Naive B cell (primary cell): ENCODE results near the gene OR8K5. TPM values are rescaled to one million over a fixed set of nuclear protein-coding genes. Genes with fewer than 3 reads are reported as not detected.
"Not testable (repeated sequence)": the region's sequence is repeated elsewhere in the genome, so short reads cannot be mapped to it uniquely, and the experiment has no call there.

Experiments
- ATAC-seq, 2 donors: fragments of 150-1000 bp; cut with Tn5 transposase; 2 replicates each; pipeline ENCODE4 v1.10.0; 2021; ENCODE audit warnings: low read depth in 2 of 2, mild to moderate bottlenecking in 2 of 2, moderate library complexity in 2 of 2
- DNase-seq: peaks from one replicate; pipeline ENCODE4 v3.0.0; 2022
- H3K27ac Mint-ChIP-seq, 6 donors: one replicate each; pipeline ENCODE4 v1.8.0; 2020 to 2022; ENCODE audit warnings: mild to moderate bottlenecking in 6 of 6, mixed read lengths in 6 of 6, moderate library complexity in 5 of 6, inconsistent platforms in 2 of 6
- H3K27me3 Mint-ChIP-seq, 3 donors: one replicate each; pipeline ENCODE4 v1.8.0; 2021 to 2022; ENCODE audit warnings: mixed read lengths in 3 of 3, mild to moderate bottlenecking in 1 of 3
- H3K36me3 Mint-ChIP-seq, 2 donors: one replicate each; pipeline ENCODE4 v1.8.0; 2020 to 2022; ENCODE audit warnings: mixed read lengths in 2 of 2, inconsistent platforms in 1 of 2, mild to moderate bottlenecking in 1 of 2
- H3K4me1 Mint-ChIP-seq, 3 donors: one replicate each; pipeline ENCODE4 v1.8.0; 2020 to 2022; ENCODE audit warnings: mixed read lengths in 3 of 3, inconsistent platforms in 1 of 3, mild to moderate bottlenecking in 1 of 3, moderate library complexity in 1 of 3
- H3K4me3 Mint-ChIP-seq, 8 donors: one replicate each; pipeline ENCODE4 v1.8.0; 2020 to 2022; ENCODE audit warnings: mild to moderate bottlenecking in 8 of 8, mixed read lengths in 8 of 8, moderate library complexity in 8 of 8, inconsistent platforms in 2 of 8
- H3K9me3 Mint-ChIP-seq, 7 donors: one replicate each; pipeline ENCODE4 v1.8.0; 2020 to 2022; ENCODE audit warnings: mixed read lengths in 7 of 7, mild to moderate bottlenecking in 5 of 7, inconsistent platforms in 2 of 7, moderate library complexity in 1 of 7
- polyA plus RNA-seq, 6 donors: library from polyadenylated mRNA; unstranded; fragments of 300-500 nt; fragmentation: Illumina TruSeq; gene quantifications; one replicate each; pipeline ENCODE4 v1.2.3, GENCODE V29; 2021; ENCODE audit warnings: low read depth in 6 of 6

The OR8K5 gene, protein sequence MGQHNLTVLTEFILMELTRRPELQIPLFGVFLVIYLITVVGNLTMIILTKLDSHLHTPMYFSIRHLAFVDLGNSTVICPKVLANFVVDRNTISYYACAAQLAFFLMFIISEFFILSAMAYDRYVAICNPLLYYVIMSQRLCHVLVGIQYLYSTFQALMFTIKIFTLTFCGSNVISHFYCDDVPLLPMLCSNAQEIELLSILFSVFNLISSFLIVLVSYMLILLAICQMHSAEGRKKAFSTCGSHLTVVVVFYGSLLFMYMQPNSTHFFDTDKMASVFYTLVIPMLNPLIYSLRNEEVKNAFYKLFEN
- polyA plus RNA-seq: not detected

DNA sequence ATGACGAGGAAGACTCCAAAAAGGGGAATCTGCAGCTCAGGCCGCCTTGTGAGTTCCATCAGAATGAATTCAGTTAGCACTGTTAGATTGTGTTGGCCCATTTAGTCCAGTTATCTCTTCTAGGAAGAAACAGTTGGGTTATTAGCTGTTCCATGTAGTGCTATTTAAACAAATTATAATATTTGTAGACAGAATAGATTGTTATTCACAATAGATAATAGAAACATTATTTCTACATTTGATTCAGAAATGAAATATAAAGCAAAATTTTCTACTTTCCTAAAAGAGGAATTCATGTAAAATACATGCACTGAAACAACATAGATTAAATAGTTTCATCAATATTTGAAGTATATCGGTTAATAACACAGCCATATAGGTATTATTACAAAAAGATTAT lies at the start of gene OR8K5:
Gene OR8K5 (minus strand): TSS at position 101 of the 400 bp plus-strand sequence. CDS start 0 bp downstream, at position 101.
- DNase-seq: no peak
- peaks cover 4 to 19% (median 12%) of the 10 kb centered on the region in 7 donors for H3K9me3 Mint-ChIP-seq
- no peaks in the 10 kb centered on the region for H3K27me3 Mint-ChIP-seq
- no peaks in the 10 kb centered on the region for H3K36me3 Mint-ChIP-seq
- H3K27ac Mint-ChIP-seq: no peak within 1 kb of the TSS
- no peaks in the 10 kb centered on the region for H3K4me1 Mint-ChIP-seq
- no peak for ATAC-seq
- H3K4me3 Mint-ChIP-seq: no peak within 1 kb of the TSS

DNA sequence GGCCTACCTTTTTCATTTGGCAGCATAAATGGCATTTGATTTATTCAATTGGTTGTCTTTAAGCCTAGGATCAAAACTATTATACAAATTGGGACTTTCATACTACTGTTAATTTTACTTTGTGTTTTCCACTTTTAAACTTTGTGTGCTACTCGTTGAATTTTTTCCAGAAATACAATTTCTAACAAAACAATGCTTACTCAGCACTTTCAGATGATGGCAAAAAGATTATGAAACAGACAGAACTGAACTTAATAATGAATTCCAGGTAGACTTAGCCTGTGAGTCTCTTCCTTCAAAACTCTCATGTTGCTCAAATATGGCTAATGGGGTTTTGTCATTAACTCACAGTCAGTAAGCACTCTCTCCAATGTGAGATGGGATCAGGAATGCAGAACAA lies 47.7 kb upstream of the OR8K5 start:
- DNase-seq (no peak), ATAC-seq (no peak)
- H3K4me3 Mint-ChIP-seq: no peak overlapping the region
- H3K9me3 Mint-ChIP-seq: peaks cover 0 to 11% (median 6%) of the 10 kb centered on the region in 7 donors
- no peaks in the 10 kb centered on the region for H3K36me3 Mint-ChIP-seq
- no peaks in the 10 kb centered on the region for H3K27me3 Mint-ChIP-seq
- H3K27ac Mint-ChIP-seq: no peak overlapping the region
- H3K4me1 Mint-ChIP-seq: no peaks in the 10 kb centered on the region

- DNase-seq (no peak), ATAC-seq (no peak)
- Mint-ChIP-seq H3K27ac (no peak overlapping the region), H3K27me3 (no peaks in the 10 kb centered on the region), H3K36me3 (no peaks in the 10 kb centered on the region), H3K4me3 (no peak overlapping the region), H3K9me3 (peaks cover 0 to 11% (median 6%) of the 10 kb centered on the region in 7 donors), H3K4me1 (no peaks in the 10 kb centered on the region)
These were observed 37.2 kb upstream of the OR8K5 start for GRCh38 chr11:56197367-56197766.

- ATAC-seq (no peak), DNase-seq (no peak)
- Mint-ChIP-seq H3K4me1 (no peaks in the 10 kb centered on the region), H3K9me3 (peaks cover 0 to 11% (median 6%) of the 10 kb centered on the region in 7 donors), H3K27ac (no peak overlapping the region), H3K27me3 (no peaks in the 10 kb centered on the region), H3K36me3 (no peaks in the 10 kb centered on the region), H3K4me3 (no peak overlapping the region)
These were observed 36.6 kb upstream of the OR8K5 start for GRCh38 chr11:56196705-56197104.

DNA sequence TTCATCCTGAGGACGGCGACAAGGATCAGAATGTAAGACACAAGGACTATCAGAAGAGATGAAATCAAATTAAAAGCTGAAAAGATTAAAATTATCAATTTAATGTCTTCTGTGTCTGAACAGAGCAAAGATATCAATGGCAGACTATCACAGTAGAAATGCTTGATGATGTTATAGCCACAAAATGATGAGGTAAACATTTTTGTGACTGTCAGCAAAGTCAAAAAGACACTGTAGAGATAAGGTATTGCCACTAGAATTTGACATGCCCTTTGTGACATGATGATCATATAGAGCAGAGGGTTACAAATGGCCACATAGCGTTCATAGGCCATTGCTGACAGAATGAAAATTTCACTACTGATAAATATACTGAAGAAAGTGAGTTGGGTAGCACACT lies 28.5 kb upstream of the OR8K5 start:
- H3K4me1 Mint-ChIP-seq: no peaks in the 10 kb centered on the region
- ATAC-seq: no peak

DNA sequence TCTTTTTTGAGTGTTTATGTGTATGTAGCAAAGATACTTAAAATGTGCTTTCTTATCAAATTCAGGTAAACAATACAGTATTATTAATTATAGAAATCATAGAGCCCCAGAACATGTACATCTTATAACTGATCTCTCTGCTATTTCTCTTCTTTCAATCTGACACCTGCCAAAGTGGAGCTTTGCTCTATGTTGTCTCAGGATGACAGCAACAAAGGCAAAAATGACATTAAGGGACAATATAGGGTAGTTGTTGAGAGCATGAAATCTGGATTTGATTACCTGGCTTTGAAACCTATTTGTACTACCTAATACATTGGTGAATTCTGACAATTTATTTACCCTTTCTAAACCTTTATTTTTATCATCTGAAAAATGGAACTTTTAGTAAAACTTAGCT lies 23.3 kb upstream of the OR8K5 start:
- ATAC-seq: no peak
- Mint-ChIP-seq H3K4me3 (no peak overlapping the region), H3K27me3 (no peaks in the 10 kb centered on the region), H3K4me1 (no peaks in the 10 kb centered on the region), H3K36me3 (no peaks in the 10 kb centered on the region), H3K9me3 (peaks cover 10 to 30% (median 17%) of the 10 kb centered on the region in 7 donors), H3K27ac (no peak overlapping the region)
- no peak for DNase-seq

More for the DNA sequence above, 28.5 kb upstream of the OR8K5 start:
- H3K36me3 Mint-ChIP-seq: no peaks in the 10 kb centered on the region
- no peaks in the 10 kb centered on the region for H3K27me3 Mint-ChIP-seq
- no peak for DNase-seq
- H3K4me3 Mint-ChIP-seq: no peak overlapping the region
- H3K9me3 Mint-ChIP-seq: peaks cover 3 to 11% (median 5%) of the 10 kb centered on the region in 7 donors
- no peak overlapping the region for H3K27ac Mint-ChIP-seq

- ATAC-seq (no peak), DNase-seq (no peak)
- H3K36me3 Mint-ChIP-seq: no peaks in the 10 kb centered on the region
- no peak within 1 kb of the TSS for H3K27ac Mint-ChIP-seq
- H3K4me3 Mint-ChIP-seq: no peak within 1 kb of the TSS
- no peaks in the 10 kb centered on the region for H3K4me1 Mint-ChIP-seq
- no peaks in the 10 kb centered on the region for H3K27me3 Mint-ChIP-seq
- peaks cover 4 to 17% (median 6%) of the 10 kb centered on the region in 7 donors for H3K9me3 Mint-ChIP-seq
These were observed 16.2 kb upstream of the OR8K5 start, which contains the start of gene OR5J2 for GRCh38 chr11:56176318-56176717. Gene OR5J2, plus strand, starts transcription at chr11:56176618. Its CDS starts 0 bp downstream, at chr11:56176618.

DNA sequence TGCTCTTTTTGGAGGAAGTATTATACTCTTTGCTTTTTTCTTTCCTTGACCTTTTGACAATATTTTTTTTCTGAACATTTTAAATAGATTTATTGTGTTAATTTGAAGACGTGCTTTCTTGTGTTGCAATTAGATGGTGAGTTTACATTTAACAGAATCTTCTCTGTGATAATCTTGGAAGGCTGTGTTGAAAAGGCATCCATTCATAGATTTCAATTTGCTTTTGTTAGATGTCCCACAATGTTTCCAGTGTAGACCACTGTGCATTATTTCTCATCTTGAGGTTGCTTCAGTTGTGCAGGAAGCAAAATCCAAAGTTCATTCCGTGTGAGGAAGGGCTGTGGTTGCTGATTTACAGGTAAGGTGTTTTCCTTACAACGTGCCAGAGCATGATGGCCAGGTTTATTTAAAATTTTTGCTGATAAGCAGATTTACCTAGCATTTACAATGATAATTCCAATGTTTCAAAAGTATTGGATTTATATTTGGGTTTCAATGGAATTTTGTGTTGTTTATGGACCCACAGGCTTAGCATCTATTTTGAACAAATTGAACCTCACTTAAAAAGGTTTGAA lies 12.2 kb upstream of the OR8K5 start:
- Mint-ChIP-seq H3K4me1 (peaks cover 0 to 4% (median 0%) of the 10 kb centered on the region in 3 donors), H3K27ac (no peak overlapping the region), H3K4me3 (no peak overlapping the region), H3K27me3 (no peaks in the 10 kb centered on the region), H3K36me3 (no peaks in the 10 kb centered on the region), H3K9me3 (peaks cover 0 to 5% (median 3%) of the 10 kb centered on the region in 7 donors)
- ATAC-seq (no peak), DNase-seq (no peak)

DNA sequence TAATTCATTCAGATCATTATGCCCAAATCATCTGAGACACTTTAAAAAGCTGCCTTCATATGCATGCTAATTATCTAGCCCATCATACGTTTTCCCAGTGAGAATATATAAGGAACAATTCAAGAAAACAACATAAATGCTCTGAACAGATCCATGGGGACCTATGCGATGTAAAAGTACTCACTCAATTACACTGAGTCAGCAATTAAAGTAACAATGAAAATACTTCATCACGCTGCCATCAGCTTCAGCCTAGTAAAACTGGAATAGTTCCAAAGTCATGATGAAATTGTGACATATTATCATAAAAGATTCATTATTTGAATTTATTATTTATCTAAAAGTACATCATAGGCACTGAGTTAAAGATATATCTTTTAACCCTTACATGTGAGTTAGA lies 3.7 kb upstream of the OR8K5 start:
- no peaks in the 10 kb centered on the region for H3K4me1 Mint-ChIP-seq
- no peak for ATAC-seq
- no peak for DNase-seq
- no peaks in the 10 kb centered on the region for H3K36me3 Mint-ChIP-seq
- no peak overlapping the region for H3K27ac Mint-ChIP-seq
- H3K27me3 Mint-ChIP-seq: no peaks in the 10 kb centered on the region
- peaks cover 0 to 8% (median 5%) of the 10 kb centered on the region in 7 donors for H3K9me3 Mint-ChIP-seq
- H3K4me3 Mint-ChIP-seq: no peak overlapping the region

DNA sequence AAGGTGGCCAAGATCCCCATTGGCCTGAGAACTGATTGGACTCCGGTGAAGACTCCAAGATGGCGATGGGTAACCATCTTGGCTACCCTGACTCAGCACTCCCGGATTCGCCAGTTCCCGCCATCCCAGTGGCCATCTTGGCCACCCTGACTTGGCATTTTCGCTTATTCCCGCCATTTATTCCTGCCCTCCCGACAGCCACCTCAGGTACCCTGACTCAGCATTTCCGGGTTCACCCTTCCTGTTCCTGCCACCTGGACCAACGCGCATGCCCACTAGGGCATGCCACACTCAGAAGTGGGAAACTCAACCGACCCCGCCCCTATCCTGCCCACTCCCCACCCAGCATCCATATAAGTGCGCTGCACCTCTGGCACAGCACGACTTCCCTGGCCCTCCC lies 7.8 kb downstream of the OR8K5 start:
- no peak for ATAC-seq
- DNase-seq: no peak
- no peaks in the 10 kb centered on the region for H3K36me3 Mint-ChIP-seq
- H3K27me3 Mint-ChIP-seq: no peaks in the 10 kb centered on the region
- H3K9me3 Mint-ChIP-seq: peaks cover 8 to 28% (median 20%) of the 10 kb centered on the region in 7 donors
- no peak overlapping the region for H3K4me3 Mint-ChIP-seq
- no peak overlapping the region for H3K27ac Mint-ChIP-seq
- H3K4me1 Mint-ChIP-seq: no peaks in the 10 kb centered on the region

GRCh38 chr11:56151376-56151775 lies 8.7 kb downstream of the OR8K5 start:
- peaks cover 2 to 26% (median 18%) of the 10 kb centered on the region in 7 donors for H3K9me3 Mint-ChIP-seq

DNA sequence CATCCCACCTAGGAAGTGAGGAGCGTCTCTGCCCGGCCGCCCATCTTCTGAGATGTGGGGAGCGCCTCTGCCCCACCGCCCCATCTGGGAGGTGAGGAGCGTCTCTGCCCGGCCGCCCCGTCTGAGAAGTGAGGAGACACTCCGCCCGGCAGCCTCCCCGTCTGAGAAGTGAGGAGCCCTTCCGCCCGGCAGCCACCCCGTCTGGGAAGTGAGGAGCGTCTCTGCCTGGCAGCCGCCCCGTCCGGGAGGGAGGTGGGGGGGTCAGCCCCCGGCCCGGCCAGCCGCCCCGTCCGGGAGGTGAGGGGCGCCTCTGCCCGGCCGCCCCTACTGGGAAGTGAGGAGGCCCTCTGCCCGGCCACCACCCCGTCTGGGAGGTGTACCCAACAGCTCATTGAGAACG lies 16.4 kb downstream of the OR8K5 start:
- not testable (repeated sequence) for H3K36me3 Mint-ChIP-seq, ATAC-seq, H3K27ac Mint-ChIP-seq, H3K4me3 Mint-ChIP-seq, DNase-seq, H3K27me3 Mint-ChIP-seq, H3K4me1 Mint-ChIP-seq
- peaks cover 0 to 22% (median 4%) of the 10 kb centered on the region in 7 donors for H3K9me3 Mint-ChIP-seq

More at GRCh38 chr11:56151376-56151775, 8.7 kb downstream of the OR8K5 start:
- no peak overlapping the region for H3K27ac Mint-ChIP-seq
- ATAC-seq: no peak
- no peaks in the 10 kb centered on the region for H3K4me1 Mint-ChIP-seq
- H3K27me3 Mint-ChIP-seq: no peaks in the 10 kb centered on the region
- H3K4me3 Mint-ChIP-seq: no peak overlapping the region
- no peaks in the 10 kb centered on the region for H3K36me3 Mint-ChIP-seq
- no peak for DNase-seq

DNA sequence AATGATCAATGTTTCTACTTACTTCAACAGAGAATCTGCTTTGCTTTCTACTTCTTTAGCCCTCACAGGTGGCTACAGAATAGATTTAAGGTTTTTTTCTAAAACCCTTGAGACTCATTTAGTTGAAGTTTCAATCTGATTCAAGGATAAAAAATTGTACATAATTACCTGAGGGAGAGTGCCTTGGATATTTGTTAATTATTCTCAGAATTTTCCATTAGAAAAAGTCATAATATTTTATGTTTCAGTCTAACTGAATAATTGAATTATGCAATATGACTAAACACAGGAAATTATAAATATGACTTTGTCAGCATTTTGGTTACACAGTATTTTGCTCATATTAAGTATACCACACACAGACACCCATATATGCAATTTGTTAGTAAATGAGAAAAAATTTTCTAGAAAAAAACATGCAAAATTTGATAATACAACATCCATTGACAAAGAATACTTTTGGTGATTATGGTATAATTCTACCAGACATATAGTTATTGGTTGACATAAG lies 19.9 kb downstream of the OR8K5 start, which contains the start of gene OR8J3:
Gene OR8J3 (minus strand): TSS at position 51 of the 511 bp plus-strand sequence. CDS start 2,483 bp downstream, outside the sequence.
- no peak for DNase-seq
- H3K9me3 Mint-ChIP-seq: peaks cover 0 to 39% (median 4%) of the 10 kb centered on the region in 7 donors

GRCh38 chr11:56122073-56122472 lies 38.0 kb downstream of the OR8K5 start, which contains the start of gene OR8H3:
Gene OR8H3, plus strand, starts transcription at chr11:56122373. Its CDS starts 0 bp downstream, at chr11:56122373.
- DNase-seq (no peak), ATAC-seq (no peak)
- Mint-ChIP-seq H3K36me3 (no peaks in the 10 kb centered on the region), H3K27me3 (no peaks in the 10 kb centered on the region), H3K27ac (no peak within 1 kb of the TSS), H3K4me1 (no peaks in the 10 kb centered on the region), H3K4me3 (no peak within 1 kb of the TSS), H3K9me3 (peaks cover 2 to 14% (median 7%) of the 10 kb centered on the region in 7 donors)

More for the DNA sequence above, 19.9 kb downstream of the OR8K5 start, which contains the start of gene OR8J3:
- H3K36me3 Mint-ChIP-seq: no peaks in the 10 kb centered on the region
- H3K27me3 Mint-ChIP-seq: no peaks in the 10 kb centered on the region
- no peak within 1 kb of the TSS for H3K27ac Mint-ChIP-seq
- ATAC-seq: no peak
- no peaks in the 10 kb centered on the region for H3K4me1 Mint-ChIP-seq
- H3K4me3 Mint-ChIP-seq: no peak within 1 kb of the TSS
